NT2/D1 (cell line): ENCODE data around the gene BTG2.

Source experiments
- SUZ12 ChIP-seq: IDR thresholded peaks from 2 replicates; pipeline ENCODE4 v1.6.1; 2011; ENCODE audit not compliant: insufficient read length, insufficient read depth; ENCODE audit errors: extremely low read depth
- YY1 ChIP-seq: IDR thresholded peaks from 2 replicates; pipeline ENCODE4 v1.6.1; 2011; ENCODE audit not compliant: insufficient read length, insufficient read depth

- TF ChIP-seq SUZ12 (no peak), YY1 (no peak)
Measured at GRCh38 chr1:203328714-203329122, 23.4 kb downstream of the BTG2 start.
